ENCODE results near the gene FAM98B. TPM values are rescaled to one million over a fixed set of nuclear protein-coding genes. Genes with fewer than 3 reads are reported as not detected.

Gene FAM98B
- total and polyA plus RNA-seq, 9 of the 15 experiments (the other 6 are each of a cell fraction or from before 2014, with no cell fraction given): 3.1 to 42.0 (median 9.4) TPM

DNA sequence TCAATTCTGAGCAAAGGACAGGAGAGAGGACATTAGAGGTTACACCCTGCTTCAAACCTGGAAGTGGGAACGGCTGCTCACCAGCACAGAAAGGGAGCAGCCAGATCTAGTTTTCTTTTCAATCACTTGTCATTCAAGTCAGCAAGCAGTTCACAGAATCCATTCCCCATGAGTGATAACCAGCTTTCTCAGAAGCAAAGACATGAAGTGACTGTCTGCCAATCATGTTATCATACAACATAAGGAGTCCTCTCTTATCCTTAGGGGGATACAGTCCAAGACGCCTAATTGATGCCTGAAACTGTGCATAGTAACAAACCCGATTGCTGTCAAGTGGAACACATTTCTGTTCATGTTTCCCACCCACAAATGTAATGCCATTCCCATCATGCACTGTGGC is 54.7 kb downstream of the FAM98B start (continued):
- TF ChIP-seq YY1 (IDR thresholded peaks at IDR 0.05; ENCODE audit: borderline replicate concordance in 1 of 3, control insufficient read depth in 1 of 3, extremely low read depth in 1 of 3, insufficient read depth in 3 of 3, insufficient read length in 1 of 3, insufficient replicate concordance in 2 of 3, low read depth in 1 of 3, low read length in 2 of 3) (no peak), NFE2 (IDR thresholded peaks at IDR 0.05; ENCODE audit: low read depth) (no peak), ARNT (IDR thresholded peaks at IDR 0.05) (no peak), JUN (IDR thresholded peaks at IDR 0.05; ENCODE audit: borderline replicate concordance, low read depth, low read length) (no peak), JUN (CRISPR knock-in tag; IDR thresholded peaks at IDR 0.05; ENCODE audit: borderline replicate concordance) (no peak), MAFK (IDR thresholded peaks at IDR 0.05; ENCODE audit: low read length) (no peak), RBM15 (IDR thresholded peaks at IDR 0.05; ENCODE audit: insufficient read depth, low read length) (no peak), OTX1 (CRISPR knock-in tag; IDR thresholded peaks at IDR 0.05) (no peak), ZNF77 (CRISPR knock-in tag; IDR thresholded peaks at IDR 0.05) (no peak), RBM17 (IDR thresholded peaks at IDR 0.05; ENCODE audit: borderline replicate concordance, low read depth, low read length) (no peak), E2F3 (CRISPR knock-in tag; IDR thresholded peaks at IDR 0.05) (no peak)
- TF ChIP-seq, protein P1, sequence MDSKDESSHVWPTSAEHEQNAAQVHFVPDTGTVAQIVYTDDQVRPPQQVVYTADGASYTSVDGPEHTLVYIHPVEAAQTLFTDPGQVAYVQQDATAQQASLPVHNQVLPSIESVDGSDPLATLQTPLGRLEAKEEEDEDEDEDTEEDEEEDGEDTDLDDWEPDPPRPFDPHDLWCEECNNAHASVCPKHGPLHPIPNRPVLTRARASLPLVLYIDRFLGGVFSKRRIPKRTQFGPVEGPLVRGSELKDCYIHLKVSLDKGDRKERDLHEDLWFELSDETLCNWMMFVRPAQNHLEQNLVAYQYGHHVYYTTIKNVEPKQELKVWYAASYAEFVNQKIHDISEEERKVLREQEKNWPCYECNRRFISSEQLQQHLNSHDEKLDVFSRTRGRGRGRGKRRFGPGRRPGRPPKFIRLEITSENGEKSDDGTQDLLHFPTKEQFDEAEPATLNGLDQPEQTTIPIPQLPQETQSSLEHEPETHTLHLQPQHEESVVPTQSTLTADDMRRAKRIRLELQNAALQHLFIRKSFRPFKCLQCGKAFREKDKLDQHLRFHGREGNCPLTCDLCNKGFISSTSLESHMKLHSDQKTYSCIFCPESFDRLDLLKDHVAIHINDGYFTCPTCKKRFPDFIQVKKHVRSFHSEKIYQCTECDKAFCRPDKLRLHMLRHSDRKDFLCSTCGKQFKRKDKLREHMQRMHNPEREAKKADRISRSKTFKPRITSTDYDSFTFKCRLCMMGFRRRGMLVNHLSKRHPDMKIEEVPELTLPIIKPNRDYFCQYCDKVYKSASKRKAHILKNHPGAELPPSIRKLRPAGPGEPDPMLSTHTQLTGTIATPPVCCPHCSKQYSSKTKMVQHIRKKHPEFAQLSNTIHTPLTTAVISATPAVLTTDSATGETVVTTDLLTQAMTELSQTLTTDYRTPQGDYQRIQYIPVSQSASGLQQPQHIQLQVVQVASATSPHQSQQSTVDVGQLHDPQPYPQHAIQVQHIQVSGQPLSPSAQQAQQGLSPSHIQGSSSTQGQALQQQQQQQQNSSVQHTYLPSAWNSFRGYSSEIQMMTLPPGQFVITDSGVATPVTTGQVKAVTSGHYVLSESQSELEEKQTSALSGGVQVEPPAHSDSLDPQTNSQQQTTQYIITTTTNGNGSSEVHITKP (IDR thresholded peaks at IDR 0.05; ENCODE audit: partially characterized antibody): no peak
- TF ChIP-seq, protein P2, sequence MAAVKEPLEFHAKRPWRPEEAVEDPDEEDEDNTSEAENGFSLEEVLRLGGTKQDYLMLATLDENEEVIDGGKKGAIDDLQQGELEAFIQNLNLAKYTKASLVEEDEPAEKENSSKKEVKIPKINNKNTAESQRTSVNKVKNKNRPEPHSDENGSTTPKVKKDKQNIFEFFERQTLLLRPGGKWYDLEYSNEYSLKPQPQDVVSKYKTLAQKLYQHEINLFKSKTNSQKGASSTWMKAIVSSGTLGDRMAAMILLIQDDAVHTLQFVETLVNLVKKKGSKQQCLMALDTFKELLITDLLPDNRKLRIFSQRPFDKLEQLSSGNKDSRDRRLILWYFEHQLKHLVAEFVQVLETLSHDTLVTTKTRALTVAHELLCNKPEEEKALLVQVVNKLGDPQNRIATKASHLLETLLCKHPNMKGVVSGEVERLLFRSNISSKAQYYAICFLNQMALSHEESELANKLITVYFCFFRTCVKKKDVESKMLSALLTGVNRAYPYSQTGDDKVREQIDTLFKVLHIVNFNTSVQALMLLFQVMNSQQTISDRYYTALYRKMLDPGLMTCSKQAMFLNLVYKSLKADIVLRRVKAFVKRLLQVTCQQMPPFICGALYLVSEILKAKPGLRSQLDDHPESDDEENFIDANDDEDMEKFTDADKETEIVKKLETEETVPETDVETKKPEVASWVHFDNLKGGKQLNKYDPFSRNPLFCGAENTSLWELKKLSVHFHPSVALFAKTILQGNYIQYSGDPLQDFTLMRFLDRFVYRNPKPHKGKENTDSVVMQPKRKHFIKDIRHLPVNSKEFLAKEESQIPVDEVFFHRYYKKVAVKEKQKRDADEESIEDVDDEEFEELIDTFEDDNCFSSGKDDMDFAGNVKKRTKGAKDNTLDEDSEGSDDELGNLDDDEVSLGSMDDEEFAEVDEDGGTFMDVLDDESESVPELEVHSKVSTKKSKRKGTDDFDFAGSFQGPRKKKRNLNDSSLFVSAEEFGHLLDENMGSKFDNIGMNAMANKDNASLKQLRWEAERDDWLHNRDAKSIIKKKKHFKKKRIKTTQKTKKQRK (IDR thresholded peaks at IDR 0.05; ENCODE audit: borderline replicate concordance, low read depth, low read length): no peak
- TF ChIP-seq, protein P3, sequence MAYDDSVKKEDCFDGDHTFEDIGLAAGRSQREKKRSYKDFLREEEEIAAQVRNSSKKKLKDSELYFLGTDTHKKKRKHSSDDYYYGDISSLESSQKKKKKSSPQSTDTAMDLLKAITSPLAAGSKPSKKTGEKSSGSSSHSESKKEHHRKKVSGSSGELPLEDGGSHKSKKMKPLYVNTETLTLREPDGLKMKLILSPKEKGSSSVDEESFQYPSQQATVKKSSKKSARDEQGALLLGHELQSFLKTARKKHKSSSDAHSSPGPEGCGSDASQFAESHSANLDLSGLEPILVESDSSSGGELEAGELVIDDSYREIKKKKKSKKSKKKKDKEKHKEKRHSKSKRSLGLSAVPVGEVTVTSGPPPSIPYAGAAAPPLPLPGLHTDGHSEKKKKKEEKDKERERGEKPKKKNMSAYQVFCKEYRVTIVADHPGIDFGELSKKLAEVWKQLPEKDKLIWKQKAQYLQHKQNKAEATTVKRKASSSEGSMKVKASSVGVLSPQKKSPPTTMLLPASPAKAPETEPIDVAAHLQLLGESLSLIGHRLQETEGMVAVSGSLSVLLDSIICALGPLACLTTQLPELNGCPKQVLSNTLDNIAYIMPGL (CRISPR knock-in tag; IDR thresholded peaks at IDR 0.05): no peak
- TF ChIP-seq, protein P4, sequence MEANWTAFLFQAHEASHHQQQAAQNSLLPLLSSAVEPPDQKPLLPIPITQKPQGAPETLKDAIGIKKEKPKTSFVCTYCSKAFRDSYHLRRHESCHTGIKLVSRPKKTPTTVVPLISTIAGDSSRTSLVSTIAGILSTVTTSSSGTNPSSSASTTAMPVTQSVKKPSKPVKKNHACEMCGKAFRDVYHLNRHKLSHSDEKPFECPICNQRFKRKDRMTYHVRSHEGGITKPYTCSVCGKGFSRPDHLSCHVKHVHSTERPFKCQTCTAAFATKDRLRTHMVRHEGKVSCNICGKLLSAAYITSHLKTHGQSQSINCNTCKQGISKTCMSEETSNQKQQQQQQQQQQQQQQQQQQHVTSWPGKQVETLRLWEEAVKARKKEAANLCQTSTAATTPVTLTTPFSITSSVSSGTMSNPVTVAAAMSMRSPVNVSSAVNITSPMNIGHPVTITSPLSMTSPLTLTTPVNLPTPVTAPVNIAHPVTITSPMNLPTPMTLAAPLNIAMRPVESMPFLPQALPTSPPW (CRISPR knock-in tag; IDR thresholded peaks at IDR 0.05): no peak
- TF ChIP-seq, protein P5, sequence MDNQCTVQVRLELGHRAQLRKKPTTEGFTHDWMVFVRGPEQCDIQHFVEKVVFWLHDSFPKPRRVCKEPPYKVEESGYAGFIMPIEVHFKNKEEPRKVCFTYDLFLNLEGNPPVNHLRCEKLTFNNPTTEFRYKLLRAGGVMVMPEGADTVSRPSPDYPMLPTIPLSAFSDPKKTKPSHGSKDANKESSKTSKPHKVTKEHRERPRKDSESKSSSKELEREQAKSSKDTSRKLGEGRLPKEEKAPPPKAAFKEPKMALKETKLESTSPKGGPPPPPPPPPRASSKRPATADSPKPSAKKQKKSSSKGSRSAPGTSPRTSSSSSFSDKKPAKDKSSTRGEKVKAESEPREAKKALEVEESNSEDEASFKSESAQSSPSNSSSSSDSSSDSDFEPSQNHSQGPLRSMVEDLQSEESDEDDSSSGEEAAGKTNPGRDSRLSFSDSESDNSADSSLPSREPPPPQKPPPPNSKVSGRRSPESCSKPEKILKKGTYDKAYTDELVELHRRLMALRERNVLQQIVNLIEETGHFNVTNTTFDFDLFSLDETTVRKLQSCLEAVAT (IDR thresholded peaks at IDR 0.05): no peak
